Neural progenitor cell (in vitro differentiated cells): ENCODE measurements around the gene ST6GALNAC1. TPM values are rescaled to one million over a fixed set of nuclear protein-coding genes. Genes with fewer than 3 reads are reported as not detected.
A peak's percentile ranks its signal among the peaks of the same experiment; 100 is the strongest.

ENCODE experiments used
- DNase-seq: peaks from one replicate; pipeline ENCODE4 v3.0.0-alpha.2; 2016; ENCODE audit warnings: low spot score
- H2AFZ ChIP-seq: fragments of 200-600 bp; sonication (generic); replicated peaks from 2 replicates; pipeline ENCODE4 v1.6.1; 2016; ENCODE audit warnings: antibody characterized with exemption
- H3F3A ChIP-seq: fragments of 200-600 bp; sonication (generic); 2 replicates; pipeline ENCODE4 v1.6.1; 2016; ENCODE audit warnings: antibody characterized with exemption, low read depth
- H3K27ac ChIP-seq: fragments of 200-600 bp; sonication (generic); 2 replicates; pipeline ENCODE4 v1.5.1; 2016; ENCODE audit warnings: mild to moderate bottlenecking
- H3K27me3 ChIP-seq: fragments of 200-600 bp; sonication (generic); 2 replicates; pipeline ENCODE4 v1.6.1; 2016; ENCODE audit warnings: mild to moderate bottlenecking, moderate library complexity
- H3K36me3 ChIP-seq: fragments of 200-600 bp; sonication (generic); 2 replicates; pipeline ENCODE4 v1.5.1; 2016
- H3K4me1 ChIP-seq: fragments of 200-600 bp; sonication (generic); 2 replicates; pipeline ENCODE4 v1.6.1; 2016; ENCODE audit warnings: mixed run types
- H3K4me2 ChIP-seq: fragments of 200-600 bp; sonication (generic); 2 replicates; pipeline ENCODE4 v1.6.1; 2016
- H3K4me3 ChIP-seq: fragments of 200-600 bp; sonication (generic); 2 replicates; pipeline ENCODE4 v1.5.1; 2016
- H3K79me2 ChIP-seq: fragments of 200-600 bp; sonication (generic); 2 replicates; pipeline ENCODE4 v1.6.1; 2016; ENCODE audit warnings: low read depth
- H3K9ac ChIP-seq: fragments of 200-600 bp; sonication (generic); 2 replicates; pipeline ENCODE4 v1.6.1; 2016
- H3K9me3 ChIP-seq: fragments of 200-600 bp; sonication (generic); 2 replicates; pipeline ENCODE4 v1.5.1; 2016; ENCODE audit warnings: low read depth
- H4K20me1 ChIP-seq: fragments of 200-600 bp; sonication (generic); 2 replicates; pipeline ENCODE4 v1.6.1; 2016; ENCODE audit warnings: low read depth
- H3K27ac Mint-ChIP-seq: 3 replicates; pipeline ENCODE4 v1.8.0; 2021; ENCODE audit warnings: mixed read lengths
- H3K27me3 Mint-ChIP-seq: 2 replicates; pipeline ENCODE4 v1.8.0; 2022; ENCODE audit warnings: low read depth, mild to moderate bottlenecking, inconsistent platforms, moderate library complexity, mixed read lengths; ENCODE audit not compliant: insufficient read depth
- H3K36me3 Mint-ChIP-seq: 3 replicates; pipeline ENCODE4 v1.8.0; 2021; ENCODE audit warnings: mixed read lengths
- H3K4me1 Mint-ChIP-seq: 3 replicates; pipeline ENCODE4 v1.8.0; 2021; ENCODE audit warnings: mixed read lengths
- H3K4me3 Mint-ChIP-seq: 3 replicates; pipeline ENCODE4 v1.8.0; 2021; ENCODE audit warnings: mild to moderate bottlenecking, moderate library complexity, mixed read lengths
- H3K9me3 Mint-ChIP-seq: 3 replicates; pipeline ENCODE4 v1.8.0; 2020; ENCODE audit warnings: mixed read lengths
- EZH2 ChIP-seq: fragments of 200-600 bp; sonication (generic); IDR thresholded peaks from 2 replicates; pipeline ENCODE4 v1.6.1; 2017; ENCODE audit warnings: antibody characterized with exemption, mild to moderate bottlenecking, moderate library complexity
- EZH2phosphoT487 ChIP-seq: fragments of 200-600 bp; sonication (generic); IDR thresholded peaks from 2 replicates; pipeline ENCODE4 v1.6.1; 2017; ENCODE audit warnings: antibody characterized with exemption
- total RNA-seq: library from RNA; depleted of rRNA; stranded (reverse); fragments of >200 nt; gene quantifications from 2 replicates; pipeline ENCODE4 v1.2.3, GENCODE V29; 2015; ENCODE audit warnings: low replicate concordance
- TF ChIP-seq, protein P1 (sequence below): fragments of 200-600 bp; sonication (generic); IDR thresholded peaks from 2 replicates; pipeline ENCODE4 v1.5.1; 2017; ENCODE audit warnings: antibody characterized with exemption, mild to moderate bottlenecking

The ST6GALNAC1 gene
- total RNA-seq, 1 donor from 2014 or later = not detected

DNA sequence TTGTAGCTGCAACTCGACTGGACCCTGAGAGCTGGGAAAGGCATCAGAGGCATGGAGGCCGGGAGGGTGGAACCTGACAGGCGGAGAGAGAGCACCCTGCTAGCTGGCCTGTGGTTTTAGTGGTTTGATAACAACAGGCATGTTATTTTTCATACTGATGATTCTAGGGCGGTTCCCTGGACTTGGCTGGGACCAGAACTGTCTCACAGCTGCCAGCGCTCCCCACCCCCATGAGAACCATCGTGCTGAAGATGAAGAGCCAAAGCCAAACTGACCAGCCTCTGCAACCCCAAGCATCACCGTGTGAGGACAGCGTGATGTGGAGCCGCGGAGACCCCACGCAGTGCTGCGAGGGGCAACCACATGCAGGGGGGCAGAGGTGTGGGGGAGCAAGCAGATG, 38.7 kb upstream of the ST6GALNAC1 start:
- Histone ChIP-seq H3K9me3 (no peaks in the 10 kb centered on the region), H3K27me3 (no peaks in the 10 kb centered on the region), H3F3A (peaks cover 3% of the 10 kb centered on the region), H3K79me2 (no peaks in the 10 kb centered on the region), H3K27ac (no peak overlapping the region), H3K4me1 (peaks cover 17% of the 10 kb centered on the region), H3K36me3 (no peaks in the 10 kb centered on the region), H3K9ac (no peak overlapping the region), H3K4me2 (no peak overlapping the region), H3K4me3 (no peak overlapping the region), H2AFZ (no peak overlapping the region), H4K20me1 (no peaks in the 10 kb centered on the region)
- Mint-ChIP-seq H3K27me3 (peaks cover 4% of the 10 kb centered on the region), H3K4me1 (peaks cover 34% of the 10 kb centered on the region), H3K4me3 (no peak overlapping the region), H3K36me3 (no peaks in the 10 kb centered on the region), H3K27ac (no peak overlapping the region), H3K9me3 (no peaks in the 10 kb centered on the region)
- TF ChIP-seq EZH2 (no peak), EZH2phosphoT487 (no peak)
- TF ChIP-seq, protein P1, sequence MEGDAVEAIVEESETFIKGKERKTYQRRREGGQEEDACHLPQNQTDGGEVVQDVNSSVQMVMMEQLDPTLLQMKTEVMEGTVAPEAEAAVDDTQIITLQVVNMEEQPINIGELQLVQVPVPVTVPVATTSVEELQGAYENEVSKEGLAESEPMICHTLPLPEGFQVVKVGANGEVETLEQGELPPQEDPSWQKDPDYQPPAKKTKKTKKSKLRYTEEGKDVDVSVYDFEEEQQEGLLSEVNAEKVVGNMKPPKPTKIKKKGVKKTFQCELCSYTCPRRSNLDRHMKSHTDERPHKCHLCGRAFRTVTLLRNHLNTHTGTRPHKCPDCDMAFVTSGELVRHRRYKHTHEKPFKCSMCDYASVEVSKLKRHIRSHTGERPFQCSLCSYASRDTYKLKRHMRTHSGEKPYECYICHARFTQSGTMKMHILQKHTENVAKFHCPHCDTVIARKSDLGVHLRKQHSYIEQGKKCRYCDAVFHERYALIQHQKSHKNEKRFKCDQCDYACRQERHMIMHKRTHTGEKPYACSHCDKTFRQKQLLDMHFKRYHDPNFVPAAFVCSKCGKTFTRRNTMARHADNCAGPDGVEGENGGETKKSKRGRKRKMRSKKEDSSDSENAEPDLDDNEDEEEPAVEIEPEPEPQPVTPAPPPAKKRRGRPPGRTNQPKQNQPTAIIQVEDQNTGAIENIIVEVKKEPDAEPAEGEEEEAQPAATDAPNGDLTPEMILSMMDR = no peak
- no peak for DNase-seq

DNA sequence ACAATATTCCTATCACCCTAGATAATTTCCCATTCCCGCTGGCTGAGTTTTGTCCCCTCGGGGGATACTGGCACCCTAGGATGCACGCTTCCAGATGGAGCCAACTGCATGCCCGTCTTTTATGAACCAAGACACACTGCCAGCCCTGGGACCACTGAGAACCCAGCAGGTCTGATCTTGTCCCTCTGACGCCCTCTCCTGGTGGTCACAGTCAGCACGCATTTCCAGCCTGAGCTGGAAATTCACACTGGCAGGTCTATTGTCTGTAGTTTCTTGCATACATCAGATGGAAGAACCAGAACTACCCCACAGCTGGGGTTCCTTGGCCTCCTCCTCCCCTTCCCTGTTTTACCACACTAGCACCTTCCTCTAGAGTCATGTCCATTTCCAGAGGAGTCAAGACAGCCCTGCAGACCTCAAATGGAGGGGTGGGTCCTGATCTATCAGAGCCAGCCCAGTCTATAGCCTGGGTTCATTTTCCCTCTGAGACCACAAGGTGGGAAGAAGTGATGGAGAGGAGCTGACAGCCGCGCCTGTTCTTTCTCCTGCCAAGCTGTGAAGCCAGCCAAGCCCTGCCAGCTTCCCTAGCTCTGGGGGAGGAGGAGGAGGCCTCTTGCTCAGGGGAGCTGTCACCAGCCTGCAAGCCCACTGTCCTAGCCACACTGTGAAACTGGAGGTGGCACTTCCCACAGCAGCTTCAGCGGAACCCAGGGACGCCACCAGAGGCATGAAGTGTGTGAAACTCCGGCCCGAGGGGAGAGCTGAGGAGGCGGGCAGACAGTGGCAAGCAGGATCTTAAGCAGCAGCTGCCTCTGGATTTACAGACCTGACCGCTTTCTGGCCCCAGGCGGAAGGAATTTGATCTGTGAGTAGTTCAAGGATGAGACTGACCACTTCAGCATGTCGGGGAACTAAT, 37.9 kb upstream of the ST6GALNAC1 start:
- peaks cover 28% of the 10 kb centered on the region for H3K4me1 Mint-ChIP-seq
- no peaks in the 10 kb centered on the region for H3K9me3 Mint-ChIP-seq
- no peaks in the 10 kb centered on the region for H3K36me3 Mint-ChIP-seq
- H3K4me3 ChIP-seq = no peak overlapping the region
- H4K20me1 ChIP-seq = no peaks in the 10 kb centered on the region
- no peaks in the 10 kb centered on the region for H3K79me2 ChIP-seq
- H3K27ac ChIP-seq = no peak overlapping the region
- H3K9ac ChIP-seq = no peak overlapping the region
- peak overlapping the region; percentile 16 for H3K4me3 Mint-ChIP-seq
- peak; percentile 87 for DNase-seq
- no peak overlapping the region for H3K27ac Mint-ChIP-seq
- TF ChIP-seq EZH2 = no peak
- TF ChIP-seq, protein P1 = peak; percentile 83
- H3K9me3 ChIP-seq = no peaks in the 10 kb centered on the region
- H2AFZ ChIP-seq = no peak overlapping the region
- H3K27me3 Mint-ChIP-seq = peaks cover 4% of the 10 kb centered on the region
- peaks cover 3% of the 10 kb centered on the region for H3F3A ChIP-seq
- peaks cover 13% of the 10 kb centered on the region for H3K4me1 ChIP-seq
- H3K4me2 ChIP-seq = no peak overlapping the region
- no peaks in the 10 kb centered on the region for H3K27me3 ChIP-seq
- no peaks in the 10 kb centered on the region for H3K36me3 ChIP-seq

DNA sequence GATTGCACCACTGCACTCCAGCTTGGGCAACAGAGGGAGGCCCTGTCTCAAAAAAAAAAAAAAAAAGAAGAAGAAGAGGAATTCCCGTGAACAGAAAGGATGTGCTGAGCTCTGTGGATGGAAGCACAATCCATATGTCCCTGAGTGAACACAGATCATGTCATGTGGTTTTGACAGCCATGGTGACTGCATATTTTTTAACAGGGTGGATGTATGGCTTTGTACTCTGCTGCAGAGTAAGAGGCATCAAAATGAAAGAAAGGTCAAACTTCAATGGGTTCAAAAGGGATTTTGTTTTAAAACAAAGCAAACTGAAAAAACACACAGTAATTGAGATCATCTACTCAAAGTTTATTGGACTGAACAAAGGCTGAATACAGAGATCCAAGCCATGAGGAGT, 35.7 kb upstream of the ST6GALNAC1 start:
- Histone ChIP-seq H2AFZ (no peak overlapping the region), H3K36me3 (no peaks in the 10 kb centered on the region), H3K9me3 (no peaks in the 10 kb centered on the region), H4K20me1 (no peaks in the 10 kb centered on the region), H3K27me3 (no peaks in the 10 kb centered on the region), H3K9ac (no peak overlapping the region), H3K79me2 (no peaks in the 10 kb centered on the region), H3K4me2 (no peak overlapping the region), H3F3A (no peaks in the 10 kb centered on the region), H3K27ac (no peak overlapping the region), H3K4me1 (peaks cover 12% of the 10 kb centered on the region), H3K4me3 (no peak overlapping the region)
- Mint-ChIP-seq H3K4me3 (no peak overlapping the region), H3K27ac (no peak overlapping the region), H3K4me1 (peaks cover 17% of the 10 kb centered on the region), H3K36me3 (no peaks in the 10 kb centered on the region), H3K27me3 (peaks cover 4% of the 10 kb centered on the region), H3K9me3 (no peaks in the 10 kb centered on the region)
- no peak for DNase-seq
- TF ChIP-seq, protein P1 = no peak
- TF ChIP-seq EZH2phosphoT487 (no peak), EZH2 (no peak)
